Measurements from ENCODE around the gene AK4.

DNA sequence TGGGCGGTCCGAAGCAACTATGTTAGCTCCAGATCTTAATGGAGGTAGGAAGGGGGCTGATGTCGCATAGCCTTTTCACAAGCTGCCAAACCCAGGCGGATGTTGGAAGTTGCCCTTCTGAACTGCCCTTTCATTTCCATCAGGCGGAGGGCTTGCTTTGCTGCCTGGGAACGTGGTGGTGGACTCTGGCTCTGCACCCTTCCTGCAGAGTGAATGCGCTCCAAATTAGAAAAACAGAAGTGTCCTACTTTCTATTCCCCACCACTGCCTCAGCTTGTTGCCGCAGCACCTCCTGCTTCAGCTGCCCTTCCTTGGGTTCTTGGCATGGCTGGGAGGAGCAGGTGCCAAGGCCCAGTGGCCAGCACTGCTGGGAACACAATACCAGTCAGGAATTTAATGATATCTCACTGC lies 60.6 kb downstream of the AK4 start:
- TF ChIP-seq, protein P1, sequence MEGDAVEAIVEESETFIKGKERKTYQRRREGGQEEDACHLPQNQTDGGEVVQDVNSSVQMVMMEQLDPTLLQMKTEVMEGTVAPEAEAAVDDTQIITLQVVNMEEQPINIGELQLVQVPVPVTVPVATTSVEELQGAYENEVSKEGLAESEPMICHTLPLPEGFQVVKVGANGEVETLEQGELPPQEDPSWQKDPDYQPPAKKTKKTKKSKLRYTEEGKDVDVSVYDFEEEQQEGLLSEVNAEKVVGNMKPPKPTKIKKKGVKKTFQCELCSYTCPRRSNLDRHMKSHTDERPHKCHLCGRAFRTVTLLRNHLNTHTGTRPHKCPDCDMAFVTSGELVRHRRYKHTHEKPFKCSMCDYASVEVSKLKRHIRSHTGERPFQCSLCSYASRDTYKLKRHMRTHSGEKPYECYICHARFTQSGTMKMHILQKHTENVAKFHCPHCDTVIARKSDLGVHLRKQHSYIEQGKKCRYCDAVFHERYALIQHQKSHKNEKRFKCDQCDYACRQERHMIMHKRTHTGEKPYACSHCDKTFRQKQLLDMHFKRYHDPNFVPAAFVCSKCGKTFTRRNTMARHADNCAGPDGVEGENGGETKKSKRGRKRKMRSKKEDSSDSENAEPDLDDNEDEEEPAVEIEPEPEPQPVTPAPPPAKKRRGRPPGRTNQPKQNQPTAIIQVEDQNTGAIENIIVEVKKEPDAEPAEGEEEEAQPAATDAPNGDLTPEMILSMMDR (IDR thresholded peaks at IDR 0.05), result no peak
- TF ChIP-seq POLR2A (IDR thresholded peaks at IDR 0.05), result no peak

Measured in breast epithelium (tissue), 3 donors.